DND-41 (cell line): ENCODE results near the gene OPCML.

Experiments
- ATAC-seq: fragments of 200-7000 bp; cut with Tn5 transposase; 3 replicates; pipeline ENCODE4 v1.9.1; 2021; ENCODE audit warnings: low read depth; ENCODE audit not compliant: insufficient read depth
- DNase-seq: peaks from one replicate; pipeline ENCODE4 v3.0.0-alpha.2; 2020
- H2AFZ ChIP-seq: 2 replicates; pipeline ENCODE4 v1.6.0; 2012; ENCODE audit warnings: low read depth, low read length
- H3K27ac ChIP-seq: 2 replicates; pipeline ENCODE4 v1.5.1; 2012; ENCODE audit warnings: low read length, inconsistent platforms
- H3K27me3 ChIP-seq: fragments of 200-600 bp; sonication (generic); 2 replicates; pipeline ENCODE4 v1.6.0; 2012; ENCODE audit warnings: low read length, mild to moderate bottlenecking, inconsistent platforms; ENCODE audit not compliant: insufficient read depth, poor library complexity
- H3K36me3 ChIP-seq: 2 replicates; pipeline ENCODE4 v1.5.1; 2012; ENCODE audit warnings: low read length, inconsistent platforms; ENCODE audit not compliant: insufficient read depth
- H3K4me1 ChIP-seq: 2 replicates; pipeline ENCODE4 v1.5.1; 2012; ENCODE audit warnings: mild to moderate bottlenecking, low read length; ENCODE audit not compliant: insufficient read depth
- H3K4me2 ChIP-seq: 2 replicates; pipeline ENCODE4 v1.6.0; 2012; ENCODE audit warnings: mild to moderate bottlenecking, moderate library complexity, low read length, inconsistent platforms; ENCODE audit not compliant: insufficient read depth
- H3K4me3 ChIP-seq, 2 experiments: fragments of 200-600 bp in 1 of 2; shearing (Covaris generic) in 1 of 2; 2 replicates each; pipeline ENCODE4 v1.5.1; 2012 to 2016; ENCODE audit warnings: inconsistent platforms in 2 of 2, low read length in 2 of 2, mild to moderate bottlenecking in 2 of 2, low read depth in 1 of 2, moderate library complexity in 1 of 2
- H3K79me2 ChIP-seq: 2 replicates; pipeline ENCODE4 v1.6.0; 2012; ENCODE audit warnings: low read length, inconsistent platforms; ENCODE audit not compliant: insufficient read depth
- H3K9ac ChIP-seq: 2 replicates; pipeline ENCODE4 v1.6.0; 2012; ENCODE audit warnings: low read depth, mild to moderate bottlenecking, inconsistent platforms, low read length, moderate library complexity
- H3K9me3 ChIP-seq: 2 replicates; pipeline ENCODE4 v1.5.1; 2012; ENCODE audit warnings: low read length, moderate library complexity, mild to moderate bottlenecking, inconsistent platforms; ENCODE audit not compliant: insufficient read depth, severe bottlenecking
- H4K20me1 ChIP-seq: 2 replicates; pipeline ENCODE4 v1.6.0; 2012; ENCODE audit warnings: low read length; ENCODE audit not compliant: insufficient read depth
- EZH2 ChIP-seq: IDR thresholded peaks from 3 replicates; pipeline ENCODE4 v1.6.1; 2012; ENCODE audit warnings: borderline replicate concordance, low read depth, mild to moderate bottlenecking, moderate library complexity, low read length, inconsistent platforms; ENCODE audit not compliant: severe bottlenecking
- TF ChIP-seq, protein P1 (sequence below): IDR thresholded peaks from 2 replicates; pipeline ENCODE4 v1.5.1; 2012; ENCODE audit warnings: borderline replicate concordance, low read length, moderate library complexity, mild to moderate bottlenecking; ENCODE audit not compliant: poor library complexity, severe bottlenecking; ENCODE audit errors: extremely low read depth

Gene OPCML

DNA sequence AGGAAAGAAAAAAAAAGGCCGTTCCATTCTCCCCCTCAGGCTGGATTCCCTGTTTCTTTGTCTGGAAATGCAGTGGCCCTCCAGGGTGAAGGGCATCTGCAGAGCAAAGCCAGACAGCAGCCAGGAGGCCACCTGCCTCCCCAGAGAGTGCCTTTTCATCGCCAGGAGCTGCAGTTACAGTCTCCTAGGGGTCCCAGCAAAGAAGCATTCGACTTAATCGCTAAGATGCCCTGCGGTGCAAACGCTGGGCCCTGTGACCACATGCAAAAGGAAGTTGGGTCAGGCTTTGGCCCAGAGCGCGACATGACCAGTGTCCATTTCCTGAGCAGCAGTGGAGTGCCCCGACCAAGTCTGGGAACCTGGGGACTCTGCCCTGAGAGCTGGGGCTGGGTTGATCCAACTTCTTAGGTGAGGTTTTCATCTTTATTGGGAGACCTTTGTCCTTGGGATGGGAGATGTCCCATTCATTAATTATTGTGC lies 304.6 kb downstream of the OPCML start:
- no peak overlapping the region for H3K4me2 ChIP-seq
- no peak for DNase-seq
- no peak overlapping the region for H2AFZ ChIP-seq

GRCh38 chr11:133224271-133224670 lies 308.0 kb downstream of the OPCML start:
- Histone ChIP-seq H3K79me2 (no peaks in the 10 kb centered on the region), H3K9me3 (no peaks in the 10 kb centered on the region), H3K27me3 (peaks cover 17% of the 10 kb centered on the region), H3K9ac (no peak overlapping the region), H3K4me1 (no peaks in the 10 kb centered on the region), H3K27ac (no peak overlapping the region), H3K36me3 (no peaks in the 10 kb centered on the region), H3K4me3 (no peak overlapping the region), H3K4me2 (no peak overlapping the region), H4K20me1 (0 out of 2 replicates have a peak, but pooled peaks cover 2% of the 10 kb centered on the region), H2AFZ (no peak overlapping the region)
- no peak for ATAC-seq
- TF ChIP-seq, protein P1, sequence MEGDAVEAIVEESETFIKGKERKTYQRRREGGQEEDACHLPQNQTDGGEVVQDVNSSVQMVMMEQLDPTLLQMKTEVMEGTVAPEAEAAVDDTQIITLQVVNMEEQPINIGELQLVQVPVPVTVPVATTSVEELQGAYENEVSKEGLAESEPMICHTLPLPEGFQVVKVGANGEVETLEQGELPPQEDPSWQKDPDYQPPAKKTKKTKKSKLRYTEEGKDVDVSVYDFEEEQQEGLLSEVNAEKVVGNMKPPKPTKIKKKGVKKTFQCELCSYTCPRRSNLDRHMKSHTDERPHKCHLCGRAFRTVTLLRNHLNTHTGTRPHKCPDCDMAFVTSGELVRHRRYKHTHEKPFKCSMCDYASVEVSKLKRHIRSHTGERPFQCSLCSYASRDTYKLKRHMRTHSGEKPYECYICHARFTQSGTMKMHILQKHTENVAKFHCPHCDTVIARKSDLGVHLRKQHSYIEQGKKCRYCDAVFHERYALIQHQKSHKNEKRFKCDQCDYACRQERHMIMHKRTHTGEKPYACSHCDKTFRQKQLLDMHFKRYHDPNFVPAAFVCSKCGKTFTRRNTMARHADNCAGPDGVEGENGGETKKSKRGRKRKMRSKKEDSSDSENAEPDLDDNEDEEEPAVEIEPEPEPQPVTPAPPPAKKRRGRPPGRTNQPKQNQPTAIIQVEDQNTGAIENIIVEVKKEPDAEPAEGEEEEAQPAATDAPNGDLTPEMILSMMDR = no peak
- no peak for TF ChIP-seq EZH2
- no peak for DNase-seq

More for the DNA sequence above, 304.6 kb downstream of the OPCML start:
- ATAC-seq = no peak
- no peaks in the 10 kb centered on the region for H3K79me2 ChIP-seq
- no peak overlapping the region for H3K4me3 ChIP-seq
- no peaks in the 10 kb centered on the region for H3K36me3 ChIP-seq
- H3K27me3 ChIP-seq = peaks cover 21% of the 10 kb centered on the region
- no peak overlapping the region for H3K9ac ChIP-seq
- H3K27ac ChIP-seq = no peak overlapping the region
- no peaks in the 10 kb centered on the region for H3K9me3 ChIP-seq
- no peaks in the 10 kb centered on the region for H4K20me1 ChIP-seq
- H3K4me1 ChIP-seq = no peaks in the 10 kb centered on the region
- no peak for TF ChIP-seq EZH2
- TF ChIP-seq, protein P1 = no peak

DNA sequence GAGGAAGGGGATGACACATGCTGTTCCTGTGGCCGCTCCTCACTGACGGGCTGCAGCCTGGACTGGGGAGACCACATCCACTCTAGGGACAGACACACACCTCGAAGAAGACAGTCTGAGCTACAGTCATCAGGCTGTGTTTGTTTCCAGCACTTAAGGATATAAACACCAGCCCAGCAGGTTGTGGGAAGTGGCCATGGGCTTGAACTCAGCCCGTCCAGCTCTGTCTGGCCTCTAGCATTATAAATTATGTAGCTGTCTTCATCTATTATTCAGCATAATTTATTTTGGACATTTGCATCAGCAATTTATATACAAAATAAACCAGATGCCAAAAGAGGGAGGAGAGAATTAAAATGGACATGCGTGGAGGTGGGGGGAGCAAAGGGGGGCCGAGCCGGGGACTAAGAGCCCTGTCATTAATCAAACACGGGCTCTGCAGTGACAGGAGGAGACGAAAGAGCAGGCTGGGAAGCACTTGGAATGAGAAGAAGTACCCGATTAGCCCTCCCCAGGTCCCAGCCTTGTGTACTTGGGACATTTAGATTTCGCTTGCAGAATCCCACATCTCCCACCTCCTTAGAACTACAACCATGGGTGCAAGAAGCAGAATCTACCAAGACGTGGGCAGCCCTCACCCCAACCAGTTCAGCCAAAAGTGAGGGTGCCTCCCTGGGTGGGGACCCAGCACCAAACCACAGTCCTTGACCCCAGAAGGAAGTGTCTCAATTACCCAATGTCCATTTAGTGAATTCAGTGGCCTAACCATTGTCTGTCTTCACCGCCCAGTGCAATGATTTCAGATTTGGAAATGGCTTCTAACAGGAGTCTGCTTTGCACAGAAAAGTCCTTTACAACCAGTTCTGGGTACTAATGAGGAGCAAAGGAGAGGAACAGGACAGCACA lies 309.6 kb downstream of the OPCML start:
- no peak for TF ChIP-seq EZH2
- TF ChIP-seq, protein P1 = no peak
- H2AFZ ChIP-seq = no peak overlapping the region
- ATAC-seq = no peak

More for the DNA sequence above, 309.6 kb downstream of the OPCML start:
- H3K4me2 ChIP-seq = no peak overlapping the region
- no peak overlapping the region for H3K27ac ChIP-seq
- H3K4me1 ChIP-seq = no peaks in the 10 kb centered on the region
- no peaks in the 10 kb centered on the region for H3K36me3 ChIP-seq
- H3K4me3 ChIP-seq = no peak overlapping the region
- no peaks in the 10 kb centered on the region for H3K79me2 ChIP-seq
- no peak overlapping the region for H3K9ac ChIP-seq
- 0 out of 2 replicates have a peak, but pooled peaks cover 2% of the 10 kb centered on the region for H4K20me1 ChIP-seq
- DNase-seq = no peak
- H3K27me3 ChIP-seq = peaks cover 22% of the 10 kb centered on the region
- no peaks in the 10 kb centered on the region for H3K9me3 ChIP-seq
